ENCODE measurements around the gene ZNF793.

ZNF793 gene

GRCh38 chr19:37506387-37507166, at the start of gene ZNF793:
ZNF793 (plus strand) TSS chr19:37506939; CDS start chr19:37523440, 16,501 bp downstream.
- Histone ChIP-seq H3K27me3 (replicated peaks; ENCODE audit: control insufficient read depth, insufficient read depth, low read length) (no peaks in the 10 kb centered on the region), H3K9ac (ENCODE audit: low read length) (peak within 1 kb of the TSS; percentile 51), H3K36me3 (ENCODE audit: control insufficient read depth, insufficient read depth, low read length, severe bottlenecking) (no peaks in the 10 kb centered on the region), H3K4me3 (ENCODE audit: low read length) (peak within 1 kb of the TSS; percentile 80), H3K9me3 (ENCODE audit: control insufficient read depth, low read length) (peaks cover 44% of the 10 kb centered on the region), H3K4me1 (ENCODE audit: control insufficient read depth, insufficient read depth, low read length) (no peaks in the 10 kb centered on the region)
- peak; percentile 36 for DNase-seq (ENCODE audit: low read depth)

GRCh38 chr19:37466277-37466797, 40.4 kb upstream of the ZNF793 start:
- no peaks in the 10 kb centered on the region for H3K27me3 ChIP-seq (replicated peaks; ENCODE audit: control insufficient read depth, insufficient read depth, low read length)
- H3K4me3 ChIP-seq (ENCODE audit: low read length), result peak overlapping the region; percentile 93
- H3K36me3 ChIP-seq (ENCODE audit: control insufficient read depth, insufficient read depth, low read length, severe bottlenecking), result peaks cover 36% of the 10 kb centered on the region
- H3K9me3 ChIP-seq (ENCODE audit: control insufficient read depth, low read length), result peaks cover 23% of the 10 kb centered on the region
- H3K4me1 ChIP-seq (ENCODE audit: control insufficient read depth, insufficient read depth, low read length), result peaks cover 14% of the 10 kb centered on the region
- H3K9ac ChIP-seq (ENCODE audit: low read length), result peak overlapping the region; percentile 92
- DNase-seq (ENCODE audit: low read depth), result no peak

- H3K36me3 ChIP-seq (ENCODE audit: control insufficient read depth, insufficient read depth, low read length, severe bottlenecking), result peaks cover 35% of the 10 kb centered on the region
- peaks cover 14% of the 10 kb centered on the region for H3K4me1 ChIP-seq (ENCODE audit: control insufficient read depth, insufficient read depth, low read length)
- H3K4me3 ChIP-seq (ENCODE audit: low read length), result peak within 1 kb of the TSS; percentile 93
- H3K9me3 ChIP-seq (ENCODE audit: control insufficient read depth, low read length), result peaks cover 17% of the 10 kb centered on the region
- peak within 1 kb of the TSS; percentile 92 for H3K9ac ChIP-seq (ENCODE audit: low read length)
- no peaks in the 10 kb centered on the region for H3K27me3 ChIP-seq (replicated peaks; ENCODE audit: control insufficient read depth, insufficient read depth, low read length)
- peak; percentile 92 for DNase-seq (ENCODE audit: low read depth)
These were observed 39.7 kb upstream of the ZNF793 start, which contains the start of gene ZNF569 for GRCh38 chr19:37466798-37467607. ZNF569 (minus strand) TSS chr19:37467444; CDS start chr19:37444921, 22,523 bp downstream.

- no peak for DNase-seq (ENCODE audit: low read depth)
- Histone ChIP-seq H3K9me3 (ENCODE audit: control insufficient read depth, low read length) (peaks cover 15% of the 10 kb centered on the region), H3K27me3 (replicated peaks; ENCODE audit: control insufficient read depth, insufficient read depth, low read length) (no peaks in the 10 kb centered on the region), H3K4me1 (ENCODE audit: control insufficient read depth, insufficient read depth, low read length) (peaks cover 14% of the 10 kb centered on the region), H3K9ac (ENCODE audit: low read length) (peak overlapping the region; percentile 92), H3K4me3 (ENCODE audit: low read length) (peak overlapping the region; percentile 93), H3K36me3 (ENCODE audit: control insufficient read depth, insufficient read depth, low read length, severe bottlenecking) (peaks cover 34% of the 10 kb centered on the region)
These were observed 39.1 kb upstream of the ZNF793 start for GRCh38 chr19:37467608-37468090.

- Histone ChIP-seq H3K4me1 (ENCODE audit: control insufficient read depth, insufficient read depth, low read length) (peaks cover 14% of the 10 kb centered on the region), H3K27me3 (replicated peaks; ENCODE audit: control insufficient read depth, insufficient read depth, low read length) (no peaks in the 10 kb centered on the region), H3K9ac (ENCODE audit: low read length) (peak within 1 kb of the TSS; percentile 92), H3K36me3 (ENCODE audit: control insufficient read depth, insufficient read depth, low read length, severe bottlenecking) (peaks cover 27% of the 10 kb centered on the region), H3K4me3 (ENCODE audit: low read length) (peak within 1 kb of the TSS; percentile 93), H3K9me3 (ENCODE audit: control insufficient read depth, low read length) (peaks cover 24% of the 10 kb centered on the region)
- peak; percentile 94 for DNase-seq (ENCODE audit: low read depth)
These were observed 37.6 kb upstream of the ZNF793 start, which contains the start of gene ZNF570 for GRCh38 chr19:37468961-37469777. ZNF570 (plus strand) TSS chr19:37469356; CDS start chr19:37470355, 999 bp downstream.

- H3K4me3 ChIP-seq (ENCODE audit: low read length), result peak overlapping the region; percentile 93
- peaks cover 22% of the 10 kb centered on the region for H3K36me3 ChIP-seq (ENCODE audit: control insufficient read depth, insufficient read depth, low read length, severe bottlenecking)
- H3K9ac ChIP-seq (ENCODE audit: low read length), result peak overlapping the region; percentile 92
- H3K4me1 ChIP-seq (ENCODE audit: control insufficient read depth, insufficient read depth, low read length), result peaks cover 14% of the 10 kb centered on the region
- H3K27me3 ChIP-seq (replicated peaks; ENCODE audit: control insufficient read depth, insufficient read depth, low read length), result no peaks in the 10 kb centered on the region
- DNase-seq (ENCODE audit: low read depth), result no peak
- peaks cover 19% of the 10 kb centered on the region for H3K9me3 ChIP-seq (ENCODE audit: control insufficient read depth, low read length)
These were observed 36.5 kb upstream of the ZNF793 start for GRCh38 chr19:37470216-37470615.

GRCh38 chr19:37472165-37472564, 34.6 kb upstream of the ZNF793 start:
- no peaks in the 10 kb centered on the region for H3K27me3 ChIP-seq (replicated peaks; ENCODE audit: control insufficient read depth, insufficient read depth, low read length)
- H3K4me3 ChIP-seq (ENCODE audit: low read length), result no peak overlapping the region
- no peak overlapping the region for H3K9ac ChIP-seq (ENCODE audit: low read length)
- peaks cover 38% of the 10 kb centered on the region for H3K9me3 ChIP-seq (ENCODE audit: control insufficient read depth, low read length)
- peaks cover 14% of the 10 kb centered on the region for H3K4me1 ChIP-seq (ENCODE audit: control insufficient read depth, insufficient read depth, low read length)
- H3K36me3 ChIP-seq (ENCODE audit: control insufficient read depth, insufficient read depth, low read length, severe bottlenecking), result peaks cover 42% of the 10 kb centered on the region
- DNase-seq (ENCODE audit: low read depth), result no peak

- H3K9me3 ChIP-seq (ENCODE audit: control insufficient read depth, low read length), result peaks cover 100% of the 10 kb centered on the region
- no peaks in the 10 kb centered on the region for H3K27me3 ChIP-seq (replicated peaks; ENCODE audit: control insufficient read depth, insufficient read depth, low read length)
- no peak for DNase-seq (ENCODE audit: low read depth)
- H3K4me1 ChIP-seq (ENCODE audit: control insufficient read depth, insufficient read depth, low read length), result no peaks in the 10 kb centered on the region
- peaks cover 65% of the 10 kb centered on the region for H3K36me3 ChIP-seq (ENCODE audit: control insufficient read depth, insufficient read depth, low read length, severe bottlenecking)
- H3K4me3 ChIP-seq (ENCODE audit: low read length), result peak overlapping the region; percentile 71
- H3K9ac ChIP-seq (ENCODE audit: low read length), result no peak overlapping the region
These were observed 22.2 kb upstream of the ZNF793 start for GRCh38 chr19:37484406-37485168.

- Histone ChIP-seq H3K27me3 (replicated peaks; ENCODE audit: control insufficient read depth, insufficient read depth, low read length) (no peaks in the 10 kb centered on the region), H3K9me3 (ENCODE audit: control insufficient read depth, low read length) (peaks cover 74% of the 10 kb centered on the region), H3K36me3 (ENCODE audit: control insufficient read depth, insufficient read depth, low read length, severe bottlenecking) (no peaks in the 10 kb centered on the region), H3K4me1 (ENCODE audit: control insufficient read depth, insufficient read depth, low read length) (no peaks in the 10 kb centered on the region), H3K4me3 (ENCODE audit: low read length) (no peak overlapping the region), H3K9ac (ENCODE audit: low read length) (no peak overlapping the region)
- DNase-seq (ENCODE audit: low read depth), result no peak
These were observed 14.5 kb upstream of the ZNF793 start for GRCh38 chr19:37492213-37492612.

GRCh38 chr19:37505958-37506386, 767 bp upstream of the ZNF793 start:
- peaks cover 44% of the 10 kb centered on the region for H3K9me3 ChIP-seq (ENCODE audit: control insufficient read depth, low read length)
- H3K4me3 ChIP-seq (ENCODE audit: low read length), result peak overlapping the region; percentile 80
- no peaks in the 10 kb centered on the region for H3K4me1 ChIP-seq (ENCODE audit: control insufficient read depth, insufficient read depth, low read length)
- no peaks in the 10 kb centered on the region for H3K36me3 ChIP-seq (ENCODE audit: control insufficient read depth, insufficient read depth, low read length, severe bottlenecking)
- DNase-seq (ENCODE audit: low read depth), result no peak
- no peaks in the 10 kb centered on the region for H3K27me3 ChIP-seq (replicated peaks; ENCODE audit: control insufficient read depth, insufficient read depth, low read length)
- no peak overlapping the region for H3K9ac ChIP-seq (ENCODE audit: low read length)

Data from adipocyte (in vitro differentiated cells).